ENCODE data around the gene MGST2.
A peak's percentile ranks its signal among the peaks of the same experiment; 100 is the strongest.

The MGST2 gene

GRCh38 chr4:139712882-139713281 is 47.3 kb downstream of the MGST2 start:
- DNase-seq, result no peak

- no peak for DNase-seq
These were observed 50.2 kb downstream of the MGST2 start for GRCh38 chr4:139715746-139716391.

- no peak for DNase-seq
These were observed 52.7 kb downstream of the MGST2 start for GRCh38 chr4:139718358-139718757.

- no peak for DNase-seq
These were observed 53.2 kb downstream of the MGST2 start for GRCh38 chr4:139718833-139719232.

GRCh38 chr4:139719381-139720101 is 53.9 kb downstream of the MGST2 start:
- no peak for DNase-seq

GRCh38 chr4:139720806-139721205 is 55.2 kb downstream of the MGST2 start:
- DNase-seq, result no peak

GRCh38 chr4:139721789-139722188 is 56.2 kb downstream of the MGST2 start:
- no peak for DNase-seq

GRCh38 chr4:139725236-139725635 is 59.6 kb downstream of the MGST2 start:
- no peak for DNase-seq

- no peak for DNase-seq
These were observed 61.0 kb downstream of the MGST2 start for GRCh38 chr4:139726615-139727014.

- no peak for DNase-seq
These were observed 62.5 kb downstream of the MGST2 start for GRCh38 chr4:139728146-139728545.

GRCh38 chr4:139728840-139729239 is 63.2 kb downstream of the MGST2 start:
- no peak for DNase-seq

GRCh38 chr4:139732991-139733570 is 67.5 kb downstream of the MGST2 start:
- no peak for DNase-seq

- DNase-seq, result no peak
These were observed 68.7 kb downstream of the MGST2 start for GRCh38 chr4:139734201-139734874.

- DNase-seq, result peak; percentile 52
These were observed 69.3 kb downstream of the MGST2 start for GRCh38 chr4:139734875-139735380.

- DNase-seq, result no peak
These were observed 70.0 kb downstream of the MGST2 start for GRCh38 chr4:139735381-139736273.

GRCh38 chr4:139736274-139736660 is 70.6 kb downstream of the MGST2 start:
- DNase-seq, result no peak

- DNase-seq, result no peak
These were observed 71.0 kb downstream of the MGST2 start for GRCh38 chr4:139736661-139737060.

- DNase-seq, result no peak
These were observed 73.4 kb downstream of the MGST2 start for GRCh38 chr4:139738846-139739613.

- DNase-seq, result no peak
These were observed 74.5 kb downstream of the MGST2 start for GRCh38 chr4:139740121-139740520.

GRCh38 chr4:139740531-139741041 is 75.0 kb downstream of the MGST2 start:
- no peak for DNase-seq

- DNase-seq, result no peak
These were observed 77.4 kb downstream of the MGST2 start for GRCh38 chr4:139743027-139743426.
